ENCODE data around the gene USP9X.
"Not testable (repeated sequence)": the region's sequence is repeated elsewhere in the genome, so short reads cannot be mapped to it uniquely, and the experiment has no call there.

The USP9X gene

DNA sequence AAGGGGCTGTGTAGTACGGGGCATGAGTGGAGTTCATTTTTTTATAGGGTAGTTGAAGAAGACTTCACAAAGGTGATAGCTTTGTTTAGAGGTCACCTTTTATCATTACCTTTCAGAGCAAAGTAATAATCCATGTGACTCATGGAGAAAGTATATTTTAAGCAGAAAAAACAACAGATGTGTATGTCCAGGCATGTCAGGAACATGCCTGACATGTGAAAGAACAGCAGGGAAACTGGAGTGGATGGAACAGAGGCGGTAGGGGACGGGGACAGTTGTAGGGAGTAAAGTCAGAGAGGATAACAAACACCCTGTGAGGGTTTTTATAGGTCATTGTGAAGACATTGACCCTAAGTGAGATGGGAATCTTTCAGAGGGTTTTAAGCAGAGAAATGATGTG lies 107.6 kb downstream of the USP9X start:
- no peak for DNase-seq

DNA sequence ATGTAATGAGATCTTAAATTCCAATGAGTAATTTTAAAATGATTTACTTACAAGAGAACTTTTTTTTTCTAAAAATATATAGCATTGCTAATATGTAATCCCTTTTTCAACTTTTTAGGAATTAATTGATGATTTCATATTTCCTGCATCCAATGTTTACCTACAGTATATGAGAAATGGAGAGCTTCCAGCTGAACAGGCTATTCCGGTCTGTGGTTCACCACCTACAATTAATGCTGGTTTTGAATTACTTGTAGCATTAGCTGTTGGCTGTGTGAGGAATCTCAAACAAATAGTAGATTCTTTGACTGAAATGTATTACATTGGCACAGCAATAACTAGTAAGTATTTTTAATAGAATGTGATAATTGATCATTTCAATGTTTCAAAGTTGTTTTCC lies 113.2 kb downstream of the USP9X start:
- no peak for DNase-seq

GRCh38 chrX:41200785-41201184 lies 115.5 kb downstream of the USP9X start:
- DNase-seq, result no peak

GRCh38 chrX:41209853-41210252 lies 124.6 kb downstream of the USP9X start:
- DNase-seq, result no peak

GRCh38 chrX:41224605-41225004 lies 139.4 kb downstream of the USP9X start:
- no peak for DNase-seq

GRCh38 chrX:41233988-41234387 lies 148.7 kb downstream of the USP9X start:
- no peak for DNase-seq

GRCh38 chrX:41234471-41234870 lies 149.2 kb downstream of the USP9X start:
- not testable (repeated sequence) for DNase-seq

GRCh38 chrX:41234962-41235361 lies 149.7 kb downstream of the USP9X start:
- no peak for DNase-seq

GRCh38 chrX:41236629-41237028 lies 151.4 kb downstream of the USP9X start:
- DNase-seq, result peak in 1 of 2 donors; percentile 5

GRCh38 chrX:41240509-41240908 lies 155.3 kb downstream of the USP9X start:
- no peak for DNase-seq

GRCh38 chrX:41241962-41242361 lies 156.7 kb downstream of the USP9X start:
- DNase-seq, result no peak

DNA sequence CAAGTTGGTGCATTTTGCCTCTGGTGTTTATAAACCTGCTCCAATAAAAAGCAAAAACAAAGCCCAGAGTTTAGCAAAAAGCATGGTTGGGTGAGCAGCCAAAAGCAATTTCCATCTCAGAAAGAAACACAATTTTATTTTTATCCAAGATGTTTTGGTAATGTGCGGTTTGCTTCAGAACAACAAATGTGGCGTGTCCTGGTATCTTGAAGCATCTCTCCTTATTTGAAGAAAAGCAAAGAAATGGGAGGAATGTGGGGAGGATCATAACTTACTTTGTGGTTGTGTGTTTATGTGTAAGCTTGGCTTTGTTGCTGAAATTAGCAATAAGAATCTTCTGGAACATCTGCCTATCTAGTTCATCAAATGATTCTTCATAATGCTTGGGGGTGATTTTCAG lies 160.4 kb downstream of the USP9X start:
- no peak for DNase-seq

- DNase-seq, result no peak
Observed at GRCh38 chrX:41250867-41251266, 165.6 kb downstream of the USP9X start.

DNA sequence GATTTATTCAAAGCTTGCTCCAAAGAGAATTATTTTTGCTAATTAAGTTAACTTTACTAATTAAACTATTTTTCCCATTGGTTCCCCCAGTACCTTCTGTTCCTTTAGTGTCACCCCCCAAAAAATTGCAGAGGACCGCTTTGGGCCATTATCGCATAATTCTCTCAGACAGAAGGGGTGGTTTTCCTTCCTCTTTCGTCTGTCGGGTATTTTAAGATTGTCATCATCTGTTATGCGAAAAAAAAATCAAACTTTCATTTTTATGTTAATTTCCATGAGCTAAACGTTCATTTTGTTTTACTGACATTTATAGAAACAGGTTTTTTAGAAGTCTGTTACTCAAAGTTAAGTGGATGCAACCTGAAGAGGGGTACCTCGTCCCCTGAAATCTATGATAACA lies 172.6 kb downstream of the USP9X start:
- DNase-seq, result no peak

DNA sequence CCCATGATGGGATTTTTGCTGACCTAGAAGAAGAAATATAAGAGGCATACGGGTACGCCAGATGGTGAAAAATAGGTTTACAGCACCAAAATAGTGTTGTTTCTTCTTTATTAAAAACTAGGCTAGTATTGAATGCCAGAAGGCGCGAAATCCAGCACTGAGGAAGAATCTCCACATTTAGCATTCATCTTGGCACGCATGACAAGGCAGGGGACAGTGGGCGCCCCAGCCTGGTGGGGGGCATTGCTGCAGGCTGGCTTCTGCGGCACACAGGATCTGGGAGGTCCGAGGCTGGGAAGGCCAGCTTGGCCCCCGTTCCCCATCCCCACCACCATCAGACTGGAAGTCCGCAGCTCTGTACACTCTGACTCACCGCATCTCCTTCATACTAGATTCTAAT lies 173.0 kb downstream of the USP9X start:
- DNase-seq, result no peak

DNA sequence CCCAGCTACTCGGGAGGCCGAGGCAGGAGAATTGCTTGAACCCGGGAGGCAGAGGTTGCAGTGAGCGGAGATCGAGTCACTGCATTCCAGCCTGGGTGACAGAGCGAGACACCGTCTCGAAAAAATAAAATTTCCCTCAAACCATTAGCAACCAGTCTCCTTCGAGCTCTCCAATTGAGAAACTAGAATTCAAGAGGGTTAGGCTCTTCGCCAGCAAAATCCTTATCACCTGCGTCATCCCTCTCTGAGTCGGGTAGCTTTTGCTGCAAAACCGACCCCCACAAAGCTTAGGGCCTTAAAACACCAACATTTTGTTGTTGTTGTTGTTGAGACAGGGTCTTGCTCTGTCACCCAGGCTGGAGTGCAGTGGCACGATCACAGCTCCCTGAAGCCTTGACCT lies 173.6 kb downstream of the USP9X start:
- DNase-seq, result no peak

- DNase-seq, result no peak
Observed at GRCh38 chrX:41259516-41259915, 174.3 kb downstream of the USP9X start.

DNA sequence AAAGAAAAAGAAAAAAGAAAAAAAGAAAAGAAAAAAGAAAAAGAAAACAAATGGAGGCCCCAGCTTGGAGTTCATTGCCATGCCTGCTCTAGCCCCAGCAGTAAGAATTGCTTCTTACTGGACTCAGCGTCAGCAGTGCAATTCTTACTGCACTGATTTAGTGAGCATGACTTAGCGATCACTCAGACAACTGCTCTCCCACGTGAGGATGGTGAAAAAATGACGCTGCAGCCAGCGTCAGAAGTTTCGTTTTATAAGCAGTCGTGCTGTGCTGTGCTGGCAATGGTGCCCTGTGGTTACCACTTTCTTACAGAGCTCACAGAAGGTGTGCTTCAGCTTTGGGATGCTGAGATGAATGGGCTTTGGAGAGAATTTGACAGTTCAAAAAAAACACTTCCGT lies 180.4 kb downstream of the USP9X start:
- DNase-seq, result peak; percentile 56 to 72

- no peak for DNase-seq
Observed at GRCh38 chrX:41273638-41274037, 188.4 kb downstream of the USP9X start.

DNA sequence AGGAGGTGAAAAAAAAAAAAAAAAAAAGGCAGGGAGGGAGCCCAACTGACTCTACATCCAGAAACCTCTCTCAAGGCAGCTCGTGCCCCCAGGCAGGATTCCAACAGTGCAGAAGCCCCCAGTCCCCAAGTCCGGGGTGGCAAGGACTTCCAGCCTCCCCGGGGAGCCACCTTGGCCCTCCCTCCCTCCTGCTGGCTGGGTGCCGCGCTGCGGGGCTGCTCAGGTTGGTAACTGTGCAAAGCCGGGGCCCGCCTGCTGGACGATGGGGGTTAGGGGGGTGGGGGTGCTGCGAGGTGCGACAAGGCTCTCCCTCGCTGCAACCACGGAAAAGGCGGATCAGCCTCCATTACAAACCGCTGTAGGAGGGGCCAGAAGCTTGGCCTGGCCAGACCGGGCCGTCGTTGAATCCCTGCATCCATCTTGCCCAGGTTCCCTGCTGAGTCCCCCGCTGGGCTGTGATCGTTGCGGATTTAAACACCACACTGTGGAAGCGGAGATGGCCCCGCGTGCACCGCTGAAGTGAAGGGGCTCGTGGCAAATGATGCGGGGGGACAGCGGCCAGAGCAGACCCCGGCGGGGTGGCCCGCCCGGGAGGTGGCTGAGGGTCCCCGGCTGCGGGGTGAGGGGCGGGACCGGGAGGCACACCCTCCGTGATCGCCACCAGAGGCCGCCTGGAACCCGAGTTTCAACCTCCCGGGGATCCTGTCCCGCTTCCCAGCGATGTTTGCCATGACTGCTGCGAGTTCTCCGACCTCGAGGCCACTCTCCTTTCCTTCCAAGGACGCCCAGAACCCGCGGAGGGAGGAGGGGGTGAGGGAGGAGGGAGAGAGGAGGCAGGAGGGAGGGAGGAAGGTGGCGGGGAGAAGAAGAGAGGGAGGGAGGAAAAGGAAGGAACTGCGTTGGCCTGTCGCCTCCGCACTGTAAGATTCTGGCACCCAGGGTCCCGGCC lies 190.7 kb downstream of the USP9X start:
- DNase-seq, result peak; percentile 47 to 61

DNA sequence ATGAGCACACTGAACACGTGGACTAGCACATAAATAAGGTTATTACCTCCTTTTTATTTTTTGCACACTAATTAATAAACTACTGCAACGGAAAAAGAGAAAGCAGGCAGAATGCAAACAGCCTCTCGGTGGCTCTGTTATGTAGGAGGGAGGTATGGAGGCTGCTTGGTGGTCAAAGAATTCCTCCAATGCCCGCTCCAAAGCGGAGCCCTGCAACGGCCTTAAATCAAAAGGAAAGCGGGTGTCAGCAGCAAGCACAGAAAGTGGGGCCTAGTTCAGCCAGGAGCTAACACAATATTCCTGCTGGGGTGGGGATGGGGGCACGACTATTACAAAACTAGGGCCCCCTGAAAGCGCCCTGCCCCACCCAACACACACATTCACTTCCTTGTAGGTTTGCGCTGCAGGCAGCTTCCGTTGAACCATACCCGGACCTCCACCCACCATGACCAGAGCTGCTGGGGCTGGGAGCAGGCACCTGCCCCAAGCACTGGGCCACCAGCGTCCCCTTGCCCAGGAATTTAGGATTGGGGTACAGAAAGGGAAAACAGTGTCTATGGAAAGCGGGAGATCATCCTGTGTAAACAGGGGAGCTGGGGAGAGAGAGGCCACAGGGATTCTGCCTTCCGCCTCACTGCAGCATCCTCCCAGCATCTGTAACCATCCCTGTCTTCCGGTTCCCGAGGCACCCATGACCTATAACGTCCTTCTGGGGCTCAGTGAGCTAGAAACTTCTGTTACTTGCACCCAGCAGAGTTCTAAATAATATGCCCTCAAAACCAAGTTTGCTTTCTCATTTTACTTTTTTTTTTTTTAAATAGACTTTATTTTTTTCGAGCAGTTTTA lies 191.6 kb downstream of the USP9X start:
- DNase-seq, result no peak

GRCh38 chrX:41282307-41282706 lies 197.1 kb downstream of the USP9X start:
- not testable (repeated sequence) for DNase-seq

GRCh38 chrX:41285928-41286327 lies 200.7 kb downstream of the USP9X start:
- DNase-seq, result not testable (repeated sequence)

All from CD4-positive, alpha-beta T cell treated with Interferon alpha-2 for 1 hour (primary cell).